ENCODE measurements around the gene CNKSR3.

CNKSR3 gene

GRCh38 chr6:154377726-154378125 lies 132.8 kb downstream of the CNKSR3 start:
- no peak for DNase-seq

DNA sequence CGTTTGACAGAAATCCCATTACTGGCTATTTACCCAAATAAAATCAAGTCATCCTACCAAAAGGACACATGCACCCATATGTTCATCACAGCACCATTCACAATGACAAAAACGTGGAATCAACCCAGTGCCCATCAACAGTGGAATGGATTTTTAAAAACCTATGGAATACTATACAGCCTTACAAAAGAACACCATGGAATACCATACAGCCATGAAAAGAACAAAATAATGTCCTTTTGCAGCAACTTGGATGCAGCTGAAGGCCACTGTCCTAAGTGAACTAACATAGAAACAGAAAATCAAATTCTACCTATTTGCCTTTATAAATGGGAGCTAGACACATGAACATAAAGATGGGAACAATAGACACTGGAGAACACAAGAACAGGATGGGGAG lies 136.5 kb downstream of the CNKSR3 start:
- DNase-seq, result no peak

GRCh38 chr6:154371281-154371680 lies 139.2 kb downstream of the CNKSR3 start:
- DNase-seq, result no peak

GRCh38 chr6:154370545-154370944 lies 139.9 kb downstream of the CNKSR3 start:
- DNase-seq, result no peak

DNA sequence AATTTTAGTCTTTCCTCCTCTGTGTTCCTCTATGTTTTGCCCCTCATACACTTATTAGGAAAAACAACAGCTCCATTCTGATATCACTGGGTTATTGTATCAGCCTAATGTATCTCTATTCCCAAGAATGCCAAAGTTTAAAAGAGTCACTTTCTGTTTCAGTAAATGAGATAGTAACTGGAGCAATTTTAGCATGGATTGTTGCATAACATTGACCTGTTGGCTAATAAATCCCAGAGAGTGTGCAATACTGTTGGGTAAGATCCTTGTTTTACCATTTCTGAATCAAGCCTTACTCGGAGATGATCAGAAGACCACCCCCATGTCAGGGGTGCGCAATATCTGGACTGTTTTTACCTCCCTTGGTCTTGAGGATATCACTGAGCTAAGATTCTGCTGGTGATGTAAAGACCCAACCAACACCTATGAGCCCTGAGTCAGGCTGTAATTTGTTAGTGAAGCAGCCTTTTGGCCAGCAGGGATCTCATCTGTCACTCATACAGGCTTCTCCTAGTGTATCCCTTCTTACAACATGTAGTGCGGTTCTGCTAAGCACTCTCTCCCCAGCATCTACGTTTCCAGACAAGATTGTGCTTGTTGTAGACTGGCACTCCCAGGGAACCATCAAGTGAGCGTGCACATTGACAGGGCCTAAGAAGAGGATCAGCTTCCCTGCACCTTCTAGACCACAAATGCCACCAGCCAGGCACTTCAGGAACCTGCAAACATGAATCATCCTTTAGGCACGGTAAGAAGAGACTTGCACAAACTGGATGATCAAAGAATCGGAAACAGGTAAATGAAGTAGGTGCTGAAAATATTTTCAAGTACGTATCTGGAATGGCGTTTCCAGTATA lies 142.4 kb downstream of the CNKSR3 start:
- no peak for DNase-seq

GRCh38 chr6:154367336-154367735 lies 143.1 kb downstream of the CNKSR3 start:
- DNase-seq, result no peak

DNA sequence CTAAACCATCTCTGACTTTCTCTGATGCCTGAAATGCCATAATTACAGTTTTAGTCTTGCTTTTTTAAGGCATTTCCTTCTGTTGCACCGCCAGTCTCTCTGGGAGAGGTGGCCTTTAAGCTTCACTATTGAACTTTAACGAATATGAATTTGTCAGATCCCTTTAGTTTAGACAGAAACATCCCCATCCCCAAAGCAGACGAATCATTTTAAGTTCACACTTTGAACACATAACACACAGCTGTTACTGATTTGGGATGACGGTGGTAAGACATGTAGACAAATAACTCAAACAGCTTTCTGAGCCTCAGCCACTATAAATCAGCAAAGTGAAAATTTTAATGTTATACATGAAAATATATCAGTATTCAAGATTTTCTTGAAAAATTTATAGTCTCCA lies 146.7 kb downstream of the CNKSR3 start:
- DNase-seq, result no peak

DNA sequence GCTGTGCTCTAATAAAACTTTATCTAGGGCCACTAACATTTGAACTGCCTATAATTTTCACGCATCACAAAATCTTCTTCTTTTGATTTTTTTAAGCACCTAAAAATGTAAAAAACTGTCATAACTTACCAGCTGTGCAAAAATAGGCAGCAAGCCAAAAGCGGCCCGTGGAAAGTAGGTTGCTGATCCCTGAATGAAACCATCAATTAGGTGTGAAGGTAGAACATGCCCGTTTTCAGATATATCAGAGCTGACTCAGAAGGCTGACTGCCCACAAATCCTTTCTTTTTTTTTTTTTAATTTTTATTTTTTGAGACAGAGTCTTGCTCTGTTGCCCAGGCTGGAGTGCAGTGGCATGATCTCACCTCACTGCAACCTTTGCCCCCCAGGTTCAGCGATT lies 149.0 kb downstream of the CNKSR3 start:
- DNase-seq, result no peak

- DNase-seq, result no peak
Observed at GRCh38 chr6:154360476-154360875, 150.0 kb downstream of the CNKSR3 start.

DNA sequence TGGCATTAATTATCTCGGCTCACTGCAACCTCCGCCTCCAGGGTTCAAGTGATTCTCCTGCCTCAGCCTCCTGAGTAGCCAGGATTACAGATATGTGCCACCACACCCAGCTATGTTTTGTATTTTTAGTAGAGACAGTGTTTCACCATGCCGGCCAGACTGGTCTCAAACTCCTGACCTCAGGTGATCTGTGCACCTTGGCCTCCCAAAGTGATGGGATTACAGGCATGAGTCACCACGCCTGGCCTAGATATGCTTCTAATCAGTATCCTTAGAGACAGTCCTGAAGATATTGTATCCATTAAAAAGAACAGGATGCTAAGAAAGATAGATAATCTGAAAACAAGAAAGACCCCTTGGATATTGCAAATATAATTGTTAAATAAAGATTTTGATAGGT lies 150.8 kb downstream of the CNKSR3 start:
- DNase-seq, result no peak

- no peak for DNase-seq
Observed at GRCh38 chr6:154359161-154359574, 151.3 kb downstream of the CNKSR3 start.

GRCh38 chr6:154358019-154358545 lies 152.4 kb downstream of the CNKSR3 start:
- no peak for DNase-seq

DNA sequence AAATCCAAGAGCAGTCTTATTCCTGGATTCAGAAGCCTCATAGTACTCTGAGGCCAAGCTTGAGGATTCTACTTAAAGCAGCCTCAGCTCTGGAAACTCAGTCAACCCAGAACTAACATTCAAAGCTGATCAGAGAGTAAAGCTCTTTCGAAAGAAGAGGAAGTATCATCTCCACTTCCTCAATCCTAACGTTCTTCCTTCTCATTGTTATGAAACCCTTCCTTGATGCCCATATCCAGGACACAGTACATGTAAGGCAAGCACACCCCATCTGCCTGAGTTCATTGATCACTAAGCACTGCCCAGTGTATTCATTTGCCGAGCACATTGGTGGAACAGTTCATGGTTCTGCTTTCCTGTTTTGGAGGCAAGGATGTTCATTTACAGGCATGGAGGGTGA lies 153.8 kb downstream of the CNKSR3 start, which contains the start of gene IPCEF1:
Gene IPCEF1, minus strand, starts transcription at position 114 of the 400 bp plus-strand sequence. CDS start 90,856 bp downstream, outside the sequence.
- no peak for DNase-seq

DNA sequence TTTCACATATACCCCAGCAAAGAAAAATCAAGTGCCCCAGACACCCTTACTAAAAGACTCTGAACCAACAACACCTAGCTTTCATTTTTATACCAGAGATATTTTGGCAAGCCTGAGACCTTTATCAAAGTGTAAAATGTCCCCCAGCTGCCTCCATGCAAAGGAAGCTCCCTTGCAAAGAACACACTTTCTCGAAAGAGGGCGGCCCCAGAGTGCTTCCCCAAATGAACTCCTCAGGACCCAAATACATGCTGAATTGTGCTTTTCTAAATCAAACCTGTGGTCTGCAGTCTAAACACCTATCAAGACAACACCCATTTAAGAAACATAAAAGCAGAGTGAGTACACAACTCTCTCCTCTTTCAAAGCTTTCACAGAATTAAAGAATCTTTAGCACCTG lies 154.4 kb downstream of the CNKSR3 start:
- no peak for DNase-seq

DNA sequence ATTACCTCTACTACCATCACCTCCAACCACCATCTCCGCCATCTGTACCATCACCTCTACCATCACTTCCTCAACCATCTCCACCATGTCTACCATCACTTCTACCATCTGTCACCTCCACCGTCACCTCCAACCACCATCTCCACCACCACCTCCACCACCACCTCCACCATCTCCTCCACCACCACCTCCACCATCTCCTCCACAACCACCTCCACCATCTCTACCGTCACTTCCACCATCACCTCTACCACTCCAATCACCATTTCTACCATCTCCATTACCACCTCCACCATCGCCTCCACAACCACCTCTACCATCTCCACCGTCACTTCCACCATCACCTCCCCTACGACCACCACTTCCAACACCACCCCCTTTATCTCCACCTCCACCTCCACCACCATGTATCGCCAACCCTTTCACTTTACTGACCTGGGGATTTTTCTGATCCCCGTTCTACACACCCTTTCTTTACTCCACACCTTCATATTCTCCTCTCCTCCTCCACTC lies 156.2 kb downstream of the CNKSR3 start:
- DNase-seq, result no peak

DNA sequence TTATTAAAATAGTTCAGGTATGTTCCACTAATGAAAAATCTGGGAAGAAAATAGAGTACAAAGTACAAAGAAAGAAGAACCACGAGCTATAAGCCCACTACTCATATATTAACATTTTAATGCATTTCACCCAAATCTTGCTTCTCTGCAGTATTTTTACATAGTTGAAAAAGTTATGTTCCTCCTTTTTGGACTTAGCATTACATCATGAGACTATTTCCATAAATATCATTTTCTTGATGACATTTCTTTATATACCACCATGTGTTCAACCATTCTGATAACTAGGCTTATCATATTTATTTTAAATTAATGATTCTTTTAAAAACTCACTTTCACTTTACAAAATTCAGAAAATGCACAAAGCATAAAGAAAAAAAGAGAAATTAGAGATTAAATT lies 156.9 kb downstream of the CNKSR3 start:
- DNase-seq, result no peak

GRCh38 chr6:154352898-154353585 lies 157.4 kb downstream of the CNKSR3 start:
- no peak for DNase-seq

DNA sequence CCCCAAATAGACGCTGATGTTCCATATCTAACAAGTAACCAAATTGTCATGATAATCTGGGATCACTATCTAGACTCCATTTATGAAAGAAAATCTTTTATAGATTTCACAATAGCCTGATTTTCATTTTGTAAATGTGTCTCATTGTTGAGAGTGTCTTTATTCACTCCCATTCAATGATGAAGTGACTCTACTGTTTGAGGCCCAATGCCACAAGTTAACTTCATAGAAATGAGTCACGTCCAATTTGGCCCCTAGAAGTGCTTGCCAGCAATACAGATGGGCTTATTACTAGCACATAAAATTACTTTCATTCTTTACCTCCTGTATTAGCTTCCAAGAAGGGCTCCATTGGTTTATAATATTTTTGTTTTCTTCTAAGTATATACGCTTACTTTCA lies 160.2 kb downstream of the CNKSR3 start:
- no peak for DNase-seq

GRCh38 chr6:154347981-154348380 lies 162.5 kb downstream of the CNKSR3 start:
- DNase-seq, result no peak

DNA sequence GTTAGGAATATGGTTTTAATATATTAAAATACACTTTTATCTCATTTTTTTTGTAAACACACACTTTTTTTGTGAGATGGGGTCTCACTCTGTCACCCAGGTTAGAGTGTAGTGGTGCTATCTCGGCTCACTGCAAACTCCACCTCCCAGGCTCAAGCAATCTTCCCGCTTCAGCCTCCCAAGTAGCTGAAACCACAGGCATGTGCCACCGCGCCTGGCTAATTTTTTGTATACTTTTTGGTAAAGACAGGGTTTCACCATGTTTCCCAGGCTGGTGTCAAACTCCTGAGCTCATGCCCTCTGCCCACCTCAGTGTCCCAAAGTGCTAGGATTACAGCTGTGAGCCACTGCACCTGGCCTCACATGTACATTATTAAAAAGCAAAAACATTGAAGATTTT lies 164.7 kb downstream of the CNKSR3 start:
- DNase-seq, result no peak

GRCh38 chr6:154343473-154344308 lies 166.8 kb downstream of the CNKSR3 start:
- peak; percentile 65 for DNase-seq

- no peak for DNase-seq
Observed at GRCh38 chr6:154341871-154342270, 168.6 kb downstream of the CNKSR3 start.

GRCh38 chr6:154341336-154341735 lies 169.1 kb downstream of the CNKSR3 start:
- DNase-seq, result no peak
